GM18520 (cell line): Measurements from ENCODE around the gene DBNL.
A peak's percentile ranks its signal among the peaks of the same experiment; 100 is the strongest.

ENCODE experiments used
- ATAC-seq: cut with Tn5 transposase; IDR thresholded peaks from one replicate; pipeline ENCODE4 v1.9.1; 2021; ENCODE audit not compliant: unreplicated experiment

DBNL gene

DNA sequence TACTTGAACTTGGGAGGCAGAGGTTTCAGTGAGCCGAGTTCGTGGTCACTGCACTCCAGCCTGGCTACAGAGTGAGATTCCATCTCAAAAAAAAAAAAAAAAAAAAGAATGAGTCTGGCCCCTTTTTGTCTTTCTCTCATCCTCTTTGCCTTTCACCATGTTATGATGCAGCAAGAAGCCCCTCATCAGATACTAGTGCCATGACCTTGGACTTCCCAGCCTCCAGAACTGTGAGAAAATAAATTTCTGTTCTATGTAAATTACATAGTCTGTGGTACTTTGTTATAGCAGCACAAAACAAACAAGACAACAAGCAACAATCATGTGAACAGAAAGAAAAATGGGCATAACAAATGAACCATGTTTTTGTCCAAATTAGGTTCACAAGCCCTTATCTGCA, 2.3 kb upstream of the DBNL start:
- ATAC-seq: no peak

DNA sequence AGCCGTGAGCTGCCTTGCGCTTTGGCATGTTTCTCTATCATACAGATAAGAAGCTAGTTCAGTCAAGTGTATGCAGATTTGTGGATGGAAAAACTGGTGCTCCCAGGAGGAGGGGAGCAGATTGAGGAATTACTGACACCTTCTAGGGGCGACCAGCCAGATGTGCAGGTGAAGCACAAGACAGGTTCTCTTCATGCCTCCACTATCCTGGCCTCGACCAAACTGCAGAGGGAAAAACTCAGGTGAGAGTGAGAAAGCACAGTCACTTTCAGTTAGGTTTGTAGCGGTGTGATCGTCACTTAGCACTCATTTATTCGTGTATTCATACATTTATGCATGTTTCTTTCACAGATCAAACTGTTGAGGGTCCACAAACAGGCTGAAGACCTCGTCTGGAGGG, 600 bp upstream of the DBNL start:
- ATAC-seq: no peak

DNA sequence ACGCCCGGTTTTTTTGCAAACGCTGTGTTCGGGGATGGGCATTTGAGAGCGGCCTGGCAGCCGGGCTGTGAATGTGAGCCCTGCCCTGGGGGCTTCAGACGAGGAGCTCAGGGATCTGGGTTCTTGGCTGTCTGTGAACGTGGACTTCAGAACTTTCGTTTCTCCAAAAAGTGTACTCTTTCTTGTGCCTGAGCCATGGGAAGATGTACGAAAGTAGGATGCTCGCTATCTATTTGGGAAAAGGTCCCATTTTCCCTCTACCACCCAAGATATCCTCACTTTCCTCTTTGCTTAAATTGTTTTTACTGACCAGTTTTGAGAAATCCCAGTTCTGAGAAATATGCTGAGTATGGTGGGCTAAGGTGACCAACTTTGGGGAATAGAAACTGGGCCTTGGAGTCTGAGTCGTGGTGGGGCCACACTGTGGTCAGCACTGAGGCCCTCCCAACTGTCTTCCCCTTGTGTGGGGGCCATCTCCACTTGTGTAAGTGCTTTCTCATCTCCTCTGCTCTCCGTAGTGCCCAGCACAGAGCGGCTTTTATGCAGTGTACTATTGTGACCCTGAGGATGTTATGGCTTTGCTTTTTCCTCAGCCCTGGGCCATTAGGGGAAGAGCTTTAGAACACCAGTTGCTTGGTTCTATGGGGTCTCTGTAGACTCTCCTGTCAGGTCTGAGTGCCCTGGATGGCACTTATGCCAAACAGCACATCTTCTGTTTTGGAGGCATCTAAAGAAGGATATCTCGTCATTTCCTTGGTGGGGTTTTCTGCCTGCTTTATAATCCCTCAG, 918 bp downstream of the DBNL start:
- ATAC-seq: no peak

DNA sequence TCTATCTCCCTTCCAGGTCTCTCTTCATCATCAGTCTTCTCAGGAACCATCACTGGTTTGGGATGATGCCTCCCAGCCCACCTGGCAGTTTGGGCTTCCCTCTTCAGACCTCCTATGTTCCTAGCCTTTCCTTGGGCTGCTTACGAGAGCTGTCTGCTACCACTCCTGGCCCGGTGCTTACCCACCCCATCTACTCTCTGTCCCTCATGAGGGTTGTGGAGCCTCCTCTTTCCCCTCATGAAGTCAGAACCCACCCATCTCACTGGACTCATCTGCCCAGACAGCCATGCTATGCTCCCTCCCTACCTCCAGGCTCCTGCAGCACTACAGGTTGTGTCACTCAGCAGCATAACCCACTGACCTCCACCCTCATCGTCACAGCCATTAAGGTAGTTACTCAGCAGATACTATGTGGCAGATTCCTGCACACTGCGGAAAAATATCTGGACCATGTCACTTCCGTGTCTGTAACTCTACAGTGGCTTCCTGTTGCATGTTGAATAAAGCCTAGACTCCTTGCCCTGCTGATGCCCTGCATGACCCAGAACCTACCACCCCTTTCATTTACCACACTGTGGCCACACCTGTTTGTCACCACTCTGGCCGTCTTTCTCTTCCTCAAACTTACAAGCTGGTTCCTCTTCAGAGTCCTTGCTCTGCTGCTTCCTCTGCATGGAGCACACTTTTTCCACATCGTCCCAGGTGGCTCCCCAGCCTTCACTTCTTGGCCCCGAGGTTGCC, 2.0 kb downstream of the DBNL start:
- peak; percentile 66 for ATAC-seq

DNA sequence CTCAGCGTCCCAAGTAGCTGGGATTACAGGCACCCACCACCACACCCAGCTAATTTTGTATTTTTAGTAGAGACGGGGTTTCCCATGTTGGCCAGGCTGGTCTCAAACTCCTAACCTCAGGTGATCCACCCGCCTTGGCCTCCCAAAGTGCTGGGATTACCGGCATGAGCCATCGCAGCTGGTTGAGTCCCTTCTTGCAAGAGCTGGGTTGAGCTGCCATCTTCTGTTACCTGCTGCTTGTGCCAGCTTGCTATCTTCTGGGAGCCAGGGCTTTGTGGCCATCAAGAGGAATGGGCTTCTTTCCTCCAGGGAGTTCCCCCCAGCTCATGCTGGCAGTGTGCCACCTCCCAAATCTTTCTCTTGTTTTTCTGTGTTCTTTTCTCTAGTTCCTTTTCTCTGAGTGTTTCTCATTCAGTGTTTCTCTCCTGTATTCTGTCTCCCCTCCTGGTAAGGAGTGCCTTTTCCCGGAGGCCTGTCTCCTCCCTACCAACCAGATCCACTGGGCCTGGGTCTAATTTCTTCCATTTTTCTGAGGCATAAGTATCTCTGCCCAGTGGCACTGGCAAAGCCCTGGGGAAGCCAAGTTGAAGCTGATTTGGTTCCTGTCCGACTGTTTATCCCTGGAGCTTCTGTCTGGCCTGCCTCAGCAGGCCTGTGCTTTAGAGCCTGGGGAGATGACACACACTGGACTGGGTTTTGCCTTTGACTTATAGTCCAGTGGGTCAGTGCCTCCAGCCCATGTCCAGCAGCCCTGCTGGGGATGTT, 3.7 kb downstream of the DBNL start:
- no peak for ATAC-seq

DNA sequence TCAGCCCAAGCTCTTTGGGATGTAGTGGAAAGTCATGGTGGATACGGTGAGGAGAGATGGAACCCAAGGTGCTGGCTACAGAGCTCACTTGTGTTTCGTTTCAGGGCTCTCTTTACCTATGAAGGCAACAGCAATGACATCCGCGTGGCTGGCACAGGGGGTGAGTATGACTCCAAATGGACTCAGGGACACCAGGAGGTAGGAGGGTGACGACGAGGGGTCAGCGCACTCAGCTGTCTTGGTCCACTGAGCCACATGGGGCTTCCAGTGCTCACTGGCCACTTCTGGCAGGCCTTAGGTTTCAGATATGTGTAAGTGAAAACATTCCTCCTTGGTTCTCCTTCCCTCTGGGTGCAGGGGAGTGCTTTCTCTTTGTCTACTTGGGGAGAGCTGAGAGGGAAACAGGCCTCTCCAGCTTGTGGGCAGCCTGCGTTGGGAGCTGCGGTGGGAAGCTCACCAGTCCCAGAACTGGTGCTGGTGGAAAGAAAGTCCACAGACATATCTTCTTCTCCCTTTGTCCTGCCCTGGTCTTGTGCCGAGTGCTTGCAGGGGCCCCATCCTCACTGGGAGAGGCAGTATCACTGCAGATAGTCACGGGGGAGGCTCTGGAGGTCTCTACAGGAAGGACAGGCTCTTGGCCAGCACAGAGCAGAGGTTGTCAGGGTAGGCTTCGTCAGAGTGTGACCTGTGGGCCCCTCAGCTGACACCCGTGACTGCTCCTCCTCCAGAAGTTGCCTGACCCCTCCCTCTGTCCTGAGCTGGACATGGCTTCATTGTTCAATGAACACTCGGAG, 5.8 kb downstream of the DBNL start:
- ATAC-seq: no peak

DNA sequence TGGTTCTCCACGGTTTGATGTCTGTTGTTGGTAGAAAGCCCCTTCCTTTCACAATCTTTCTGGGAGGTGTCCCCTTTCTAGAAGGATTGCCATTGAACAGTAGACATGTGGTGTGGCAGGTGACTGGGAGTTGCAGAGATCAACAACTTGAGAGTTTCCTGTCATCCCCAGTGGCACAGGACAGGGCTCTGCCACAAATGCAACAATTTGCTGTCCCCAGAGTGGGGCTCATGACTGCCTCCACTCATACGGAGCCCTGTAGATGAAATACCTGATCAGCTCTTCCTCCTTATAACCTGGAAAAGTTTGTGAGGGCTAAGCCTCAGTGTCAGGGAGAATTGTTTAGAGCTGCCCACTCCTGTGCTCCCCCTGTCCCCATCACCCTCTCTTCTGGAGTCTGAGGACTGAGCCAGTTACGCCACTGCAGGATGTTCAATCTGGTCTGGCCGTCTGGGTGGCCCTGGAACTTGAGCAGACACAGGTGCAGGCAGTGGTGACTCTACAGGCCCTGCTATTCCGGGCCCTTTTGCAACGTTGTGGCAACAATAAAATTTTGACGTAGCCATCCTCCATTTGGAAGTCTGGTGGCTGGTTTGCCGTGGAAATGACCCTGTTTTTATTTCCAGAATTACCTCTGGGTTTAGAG, 6.5 kb downstream of the DBNL start:
- no peak for ATAC-seq

DNA sequence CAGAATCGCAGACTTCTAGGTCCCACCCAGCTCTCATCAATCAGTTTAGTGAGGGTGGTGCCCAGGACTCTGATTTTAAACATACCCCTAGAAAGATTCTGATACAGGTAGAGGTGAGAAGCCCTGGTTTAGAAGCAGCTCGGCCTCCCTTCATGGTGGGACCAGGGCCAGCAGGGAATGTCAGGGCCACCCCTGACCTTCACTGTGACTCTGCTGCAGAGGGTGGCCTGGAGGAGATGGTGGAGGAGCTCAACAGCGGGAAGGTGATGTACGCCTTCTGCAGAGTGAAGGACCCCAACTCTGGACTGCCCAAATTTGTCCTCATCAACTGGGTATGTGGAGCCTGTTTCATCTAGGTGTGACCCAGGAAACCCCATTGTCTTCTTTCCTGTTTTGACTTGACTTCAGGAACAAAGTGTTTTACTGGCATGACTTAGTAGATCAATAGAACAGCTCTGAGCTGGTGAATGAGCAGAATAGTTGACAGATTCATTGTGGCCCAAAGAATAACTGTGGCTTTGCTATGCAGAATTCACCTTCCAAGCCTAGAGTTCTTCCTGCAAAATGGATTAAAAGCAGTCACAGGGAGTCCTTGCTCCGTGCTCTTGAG, 7.2 kb downstream of the DBNL start:
- no peak for ATAC-seq

DNA sequence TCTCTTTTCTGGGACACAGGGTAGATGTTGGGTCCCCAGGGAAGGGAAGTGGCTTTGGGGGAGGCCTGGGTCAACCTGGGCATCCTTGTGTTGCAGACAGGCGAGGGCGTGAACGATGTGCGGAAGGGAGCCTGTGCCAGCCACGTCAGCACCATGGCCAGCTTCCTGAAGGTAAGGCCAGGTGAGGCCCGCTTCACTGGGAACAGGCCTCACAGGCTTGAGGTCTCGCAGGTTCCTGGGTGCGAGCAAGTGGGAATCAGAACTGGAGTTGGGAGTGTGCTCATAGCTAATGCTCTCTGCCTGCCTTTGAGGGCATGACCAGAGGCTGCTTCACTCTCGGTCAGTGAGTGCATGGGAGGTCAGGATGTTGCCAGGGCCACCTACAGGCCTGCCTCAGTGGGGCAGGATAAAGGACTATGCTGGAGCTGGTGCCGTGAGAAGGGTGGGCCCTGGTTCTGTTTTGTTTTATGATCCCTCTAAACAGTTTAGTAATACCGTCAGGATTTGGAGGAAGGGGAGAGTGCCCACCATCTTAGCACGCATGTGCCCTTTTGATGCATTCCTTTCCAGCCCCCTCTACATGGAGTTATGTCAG, 8.4 kb downstream of the DBNL start:
- no peak for ATAC-seq

- no peak for ATAC-seq
Observed at GRCh38 chr7:44056681-44057080, 12.2 kb downstream of the DBNL start.

GRCh38 chr7:44057181-44057848, 12.8 kb downstream of the DBNL start:
- no peak for ATAC-seq

- ATAC-seq: no peak
Observed at GRCh38 chr7:44057849-44058758, 13.6 kb downstream of the DBNL start.

- ATAC-seq: no peak
Observed at GRCh38 chr7:44058759-44059218, 14.3 kb downstream of the DBNL start.

- no peak for ATAC-seq
Observed at GRCh38 chr7:44059219-44060090, 15.0 kb downstream of the DBNL start.

DNA sequence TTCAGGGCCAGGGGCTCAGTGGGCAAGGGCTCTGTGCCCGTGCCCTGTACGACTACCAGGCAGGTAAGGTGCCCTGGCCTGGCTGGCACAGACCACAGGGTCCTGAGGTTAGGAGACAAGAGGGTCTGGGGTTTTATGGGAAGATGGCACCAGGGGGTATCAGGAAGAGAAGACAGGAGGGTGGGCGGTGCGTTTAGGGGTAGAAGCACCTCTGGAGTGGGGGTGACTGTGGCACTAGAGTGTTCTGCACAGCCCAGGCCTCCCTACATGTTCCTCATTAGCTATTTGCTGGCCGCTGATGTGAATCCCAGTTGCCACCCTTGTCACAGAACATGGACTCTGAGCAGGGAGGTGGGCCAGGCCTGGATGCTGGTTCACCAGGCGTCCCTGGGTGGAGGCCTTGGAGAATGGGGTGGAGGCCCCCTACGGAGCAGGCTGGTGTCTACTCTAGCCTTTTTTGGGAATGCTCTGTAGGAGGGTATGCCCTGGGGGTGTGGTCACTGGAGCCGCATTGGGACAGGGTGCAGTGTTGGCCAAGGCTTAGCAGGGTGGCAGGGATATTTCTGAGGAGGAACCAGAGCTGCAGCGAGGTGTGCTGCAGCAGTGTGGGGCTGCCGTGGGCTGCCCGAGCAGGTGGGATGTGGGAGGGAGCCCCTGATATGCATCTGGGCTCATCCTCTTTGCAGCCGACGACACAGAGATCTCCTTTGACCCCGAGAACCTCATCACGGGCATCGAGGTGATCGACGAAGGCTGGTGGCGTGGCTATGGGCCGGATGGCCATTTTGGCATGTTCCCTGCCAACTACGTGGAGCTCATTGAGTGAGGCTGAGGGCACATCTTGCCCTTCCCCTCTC, 15.8 kb downstream of the DBNL start:
- no peak for ATAC-seq
